ENCODE results near the gene JADE3.

DNA sequence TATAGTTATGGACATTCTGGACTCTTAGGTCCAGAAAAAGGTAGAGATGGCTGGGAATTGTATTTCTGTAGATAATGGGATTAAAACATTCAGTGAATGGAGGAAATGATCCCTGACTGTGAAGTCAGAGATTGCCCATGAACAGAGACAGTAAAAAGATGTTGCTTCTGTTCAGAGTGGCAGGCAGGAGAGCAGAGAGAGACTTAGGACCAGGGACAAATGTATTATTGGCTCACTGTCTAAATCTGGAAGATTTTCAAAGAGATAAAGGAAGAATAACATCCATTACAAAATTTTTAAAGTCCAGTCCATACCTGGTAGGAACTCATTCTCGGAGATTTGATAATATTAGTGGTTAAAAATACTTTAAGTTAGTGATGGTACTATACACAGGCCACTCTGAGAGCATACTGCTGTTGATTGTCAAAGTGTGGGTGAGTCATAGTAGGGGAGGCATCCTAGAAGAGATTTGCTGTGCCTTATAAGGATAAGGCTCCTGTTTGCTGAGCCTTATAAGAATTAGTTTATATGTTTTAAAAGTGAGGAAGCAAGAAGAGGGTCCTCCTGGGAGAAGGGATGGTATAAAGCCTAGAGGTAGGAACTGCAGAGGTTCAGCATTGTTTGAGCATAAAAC is 53.0 kb downstream of the JADE3 start:
- no peak for TF ChIP-seq POLR2A (IDR thresholded peaks at IDR 0.05)
- TF ChIP-seq, protein P1, sequence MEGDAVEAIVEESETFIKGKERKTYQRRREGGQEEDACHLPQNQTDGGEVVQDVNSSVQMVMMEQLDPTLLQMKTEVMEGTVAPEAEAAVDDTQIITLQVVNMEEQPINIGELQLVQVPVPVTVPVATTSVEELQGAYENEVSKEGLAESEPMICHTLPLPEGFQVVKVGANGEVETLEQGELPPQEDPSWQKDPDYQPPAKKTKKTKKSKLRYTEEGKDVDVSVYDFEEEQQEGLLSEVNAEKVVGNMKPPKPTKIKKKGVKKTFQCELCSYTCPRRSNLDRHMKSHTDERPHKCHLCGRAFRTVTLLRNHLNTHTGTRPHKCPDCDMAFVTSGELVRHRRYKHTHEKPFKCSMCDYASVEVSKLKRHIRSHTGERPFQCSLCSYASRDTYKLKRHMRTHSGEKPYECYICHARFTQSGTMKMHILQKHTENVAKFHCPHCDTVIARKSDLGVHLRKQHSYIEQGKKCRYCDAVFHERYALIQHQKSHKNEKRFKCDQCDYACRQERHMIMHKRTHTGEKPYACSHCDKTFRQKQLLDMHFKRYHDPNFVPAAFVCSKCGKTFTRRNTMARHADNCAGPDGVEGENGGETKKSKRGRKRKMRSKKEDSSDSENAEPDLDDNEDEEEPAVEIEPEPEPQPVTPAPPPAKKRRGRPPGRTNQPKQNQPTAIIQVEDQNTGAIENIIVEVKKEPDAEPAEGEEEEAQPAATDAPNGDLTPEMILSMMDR (IDR thresholded peaks at IDR 0.05 in 4 of 5, conservative IDR thresholded peaks at IDR 0.05 in 1 of 5) = no peak
